GM21737 (cell line): ENCODE results near the gene MOCS2.

Experiments
- ATAC-seq: cut with Tn5 transposase; IDR thresholded peaks from one replicate; pipeline ENCODE4 v1.9.1; 2021; ENCODE audit warnings: mild to moderate bottlenecking, moderate library complexity; ENCODE audit not compliant: unreplicated experiment

MOCS2 gene

DNA sequence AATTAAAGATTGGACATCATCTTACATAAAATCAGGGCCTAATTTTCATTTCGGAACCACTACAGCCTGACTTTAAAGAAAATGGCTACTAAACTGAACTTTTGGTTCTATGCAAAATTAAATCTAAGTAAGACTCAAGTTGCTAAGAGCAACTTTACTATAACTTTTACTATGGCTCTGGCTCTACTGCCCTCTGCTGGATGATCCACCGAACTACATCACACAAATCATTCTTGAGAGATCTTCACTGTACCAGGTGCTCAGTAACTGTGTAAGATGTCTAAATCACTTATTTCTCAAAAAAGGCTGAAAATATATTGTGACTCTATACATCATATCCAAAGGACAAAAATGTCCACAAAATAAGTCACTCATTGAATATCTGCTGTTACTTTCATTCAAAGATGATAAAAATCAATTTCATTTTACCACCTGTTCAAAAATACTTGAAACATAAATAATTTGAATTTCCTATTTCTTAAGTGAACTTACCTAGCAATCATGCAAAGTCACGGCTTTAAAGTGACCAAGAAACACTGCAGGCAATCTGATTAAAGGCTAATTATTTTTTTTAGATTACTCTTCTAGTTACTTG lies 13.5 kb downstream of the MOCS2 start:
- peak; percentile 54 for ATAC-seq

GRCh38 chr5:53095217-53095616 lies 14.3 kb downstream of the MOCS2 start:
- ATAC-seq = no peak

DNA sequence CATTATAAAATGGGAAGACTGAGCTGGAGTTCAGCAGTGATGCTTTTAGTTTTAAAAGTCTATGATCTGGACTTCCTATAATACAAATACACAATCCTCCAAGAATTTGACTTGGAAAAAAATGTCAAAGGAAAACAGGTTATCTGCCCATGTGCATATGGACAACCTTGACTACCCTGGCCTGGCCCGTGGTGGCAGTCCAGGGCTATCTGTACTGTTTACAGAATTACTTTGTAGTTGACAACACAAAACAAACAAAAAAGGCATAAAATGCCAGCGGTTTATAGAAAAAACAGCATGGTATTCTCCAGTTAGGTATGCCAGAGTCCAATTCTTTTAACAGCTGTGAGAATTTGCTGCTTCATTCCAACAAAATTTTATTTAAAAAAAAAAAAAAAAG lies 17.3 kb downstream of the MOCS2 start:
- ATAC-seq = no peak

DNA sequence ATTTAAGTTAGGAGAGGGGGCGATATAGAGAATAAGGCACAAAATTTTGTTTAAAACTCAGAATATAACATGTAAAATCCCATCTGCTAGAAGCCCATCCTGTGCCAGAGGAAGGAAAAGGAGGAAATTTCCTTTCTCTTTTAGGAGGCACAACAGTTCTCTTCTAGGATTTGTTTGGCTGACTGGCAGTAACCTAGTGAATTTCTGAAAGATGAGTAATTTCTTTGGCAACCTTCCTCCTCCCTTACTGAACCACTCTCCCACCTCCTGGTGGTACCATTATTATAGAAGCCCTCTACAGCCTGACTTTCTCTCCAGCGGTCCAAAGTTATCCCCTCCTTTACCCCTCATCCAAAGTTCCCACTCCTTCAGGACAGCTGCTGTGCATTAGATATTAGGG lies 18.3 kb downstream of the MOCS2 start:
- no peak for ATAC-seq

DNA sequence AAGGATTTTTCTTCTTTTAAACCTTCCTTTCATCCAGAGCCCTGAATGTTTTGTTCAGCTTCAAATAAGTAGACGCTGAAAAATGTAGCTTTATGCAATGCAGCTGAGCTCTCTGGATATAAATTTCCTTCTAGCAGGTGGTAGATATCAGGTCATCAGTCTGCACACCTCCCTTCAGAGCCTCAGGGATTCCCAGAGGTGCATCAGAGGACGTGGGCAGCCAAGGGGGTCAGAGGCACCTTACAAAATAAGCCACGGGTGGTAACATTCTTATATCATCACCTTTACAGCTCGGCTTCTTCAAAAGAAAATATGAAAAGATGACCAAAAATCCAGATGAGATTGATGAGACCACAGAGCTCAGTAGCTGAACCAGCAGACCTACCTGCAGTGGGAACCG lies 19.3 kb downstream of the MOCS2 start:
- no peak for ATAC-seq

DNA sequence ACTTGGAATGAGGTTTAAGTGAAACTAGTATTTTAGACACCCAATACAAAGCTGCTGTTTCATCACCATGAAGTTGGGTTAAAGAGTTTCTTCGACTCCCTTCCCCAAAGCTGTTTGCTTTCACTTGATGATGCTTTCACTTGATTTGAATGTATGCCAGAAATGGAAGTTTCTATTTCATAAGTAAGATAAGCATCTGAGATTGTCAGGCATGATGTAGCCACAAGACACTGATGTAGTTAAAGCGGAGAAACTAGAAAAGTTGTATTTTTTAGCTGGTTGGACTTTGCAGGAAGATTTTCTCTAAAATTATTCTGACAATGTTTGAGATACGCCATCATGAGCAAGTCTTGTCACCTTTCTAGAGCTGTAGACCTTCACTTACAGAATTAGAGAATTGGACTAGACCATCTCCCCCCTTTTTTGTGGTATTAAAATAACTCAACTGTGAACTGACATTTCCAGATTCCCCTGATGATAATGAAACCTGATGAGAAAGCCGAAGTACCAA lies 20.0 kb downstream of the MOCS2 start:
- ATAC-seq = peak; percentile 66

DNA sequence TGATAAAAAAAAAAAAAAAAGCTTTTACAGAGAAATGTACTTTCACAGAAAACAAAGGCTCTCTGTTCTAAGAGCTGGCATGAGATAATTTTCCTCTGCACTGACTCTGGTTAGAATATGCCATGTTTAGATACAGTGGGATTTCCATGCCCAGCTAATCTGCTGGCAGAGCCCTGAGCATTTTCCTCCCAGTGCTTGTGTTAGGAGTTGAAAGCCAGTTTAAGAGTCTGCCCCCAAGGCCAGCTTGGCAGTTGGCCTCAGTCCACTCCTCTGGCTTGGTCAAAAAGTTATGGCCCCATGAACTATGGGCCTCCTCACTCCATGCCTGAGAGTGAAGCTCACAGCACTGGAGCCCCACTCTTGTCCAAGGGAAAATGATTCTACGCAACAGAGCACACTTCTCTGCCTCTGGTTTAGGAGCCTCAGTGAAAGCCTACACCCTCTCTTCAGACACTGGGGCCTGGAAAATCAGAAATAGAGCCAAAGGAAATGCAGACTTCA lies 21.9 kb downstream of the MOCS2 start:
- no peak for ATAC-seq

- ATAC-seq = no peak
Measured at GRCh38 chr5:53087171-53087570, 22.4 kb downstream of the MOCS2 start.

DNA sequence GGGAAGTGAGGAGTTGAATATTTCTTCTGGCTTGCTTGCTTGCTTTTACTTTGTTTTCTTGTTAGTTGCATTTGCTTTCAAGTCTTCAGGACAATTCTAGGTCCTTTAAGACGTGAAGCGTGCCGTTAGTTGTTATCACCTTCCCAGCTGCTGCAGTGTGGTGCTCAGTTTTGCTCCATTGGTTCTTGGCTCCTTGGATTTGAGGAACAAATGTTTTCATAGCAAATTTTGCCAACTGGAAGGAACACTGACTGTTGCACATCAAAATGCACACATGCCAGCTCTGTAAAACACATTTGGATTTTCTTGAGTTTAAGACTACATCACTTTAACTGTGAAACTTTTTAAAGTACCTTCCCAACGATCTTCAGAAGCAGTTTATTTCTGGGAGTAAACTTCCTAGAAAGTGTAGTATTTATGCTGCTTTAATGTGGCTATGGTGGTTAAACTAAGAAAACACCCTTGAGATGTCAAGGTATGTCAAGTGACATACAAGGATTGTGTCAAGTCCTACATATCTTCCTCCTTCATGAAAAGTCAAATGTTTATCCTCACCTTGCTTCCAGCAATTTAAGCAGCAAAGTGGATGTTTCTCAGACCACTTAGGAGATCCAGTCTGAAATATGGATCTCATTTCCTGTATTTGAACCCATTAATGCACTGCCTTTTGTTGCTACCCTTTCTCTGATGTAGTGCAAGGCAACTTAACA lies 24.9 kb downstream of the MOCS2 start:
- ATAC-seq = no peak

DNA sequence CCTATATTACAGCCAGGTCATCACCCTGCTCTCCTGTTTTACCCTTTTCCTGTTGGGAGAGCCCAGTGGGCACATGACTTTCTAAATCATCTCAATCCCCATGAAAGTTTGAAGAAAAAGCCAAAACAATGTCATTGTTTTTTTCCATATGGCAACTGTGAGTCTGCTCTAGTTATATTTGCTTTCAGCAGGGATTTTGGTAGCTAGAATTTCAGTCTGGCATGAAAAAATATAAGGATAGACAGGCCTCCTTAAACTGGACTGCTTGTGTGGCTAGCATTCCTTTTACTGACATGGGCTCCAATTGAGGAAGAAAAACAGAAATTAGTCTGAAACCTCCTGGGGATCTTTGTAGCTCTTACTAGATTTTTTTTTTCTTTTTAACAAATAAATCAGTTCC lies 25.6 kb downstream of the MOCS2 start:
- ATAC-seq = no peak

- ATAC-seq = no peak
Measured at GRCh38 chr5:53080271-53080670, 29.3 kb downstream of the MOCS2 start.

DNA sequence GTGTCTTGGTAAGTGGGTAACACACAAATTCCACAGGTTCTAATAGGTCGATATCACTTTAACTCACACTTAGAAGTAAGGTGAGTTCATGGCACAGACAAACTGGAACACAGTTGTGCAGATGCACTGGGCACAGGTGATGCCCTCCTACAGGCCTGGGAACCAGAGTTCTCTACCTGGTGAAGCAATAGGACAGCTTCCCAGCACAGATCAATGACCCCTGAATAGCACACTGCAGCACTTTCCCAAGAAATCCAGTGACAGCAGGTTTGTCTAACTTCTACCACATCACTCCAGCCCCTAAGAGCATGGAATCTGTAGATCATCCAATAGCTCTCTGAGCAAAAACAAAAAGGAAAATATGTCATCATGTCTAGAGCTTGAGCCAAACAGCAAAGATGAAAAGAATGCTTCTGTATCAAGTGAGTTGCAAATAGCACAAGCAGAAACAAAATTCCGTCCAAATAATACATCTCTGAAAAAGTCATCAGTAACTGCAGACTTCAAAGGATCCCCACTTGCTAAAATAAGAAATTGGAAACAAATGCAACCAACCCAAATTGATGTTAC lies 33.5 kb downstream of the MOCS2 start:
- no peak for ATAC-seq

DNA sequence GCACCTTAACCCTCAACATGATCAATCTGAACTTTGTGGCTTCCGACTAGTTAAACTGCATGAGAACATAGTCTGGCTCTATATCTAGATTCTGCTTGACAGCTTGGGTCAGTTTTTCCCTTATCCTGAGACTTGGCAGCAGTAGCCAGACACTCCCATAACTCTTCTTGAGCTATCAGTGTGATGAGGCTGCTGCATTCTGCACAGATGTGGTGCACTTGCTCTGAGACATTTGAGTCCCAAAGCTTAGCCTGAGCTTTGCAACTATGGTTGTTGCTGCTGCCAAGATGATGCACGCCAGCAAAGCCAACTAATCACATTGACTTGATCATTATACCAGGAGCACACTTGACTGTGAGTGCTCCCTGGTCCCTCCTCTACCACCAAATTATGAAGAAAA lies 36.2 kb downstream of the MOCS2 start:
- no peak for ATAC-seq

- ATAC-seq = no peak
Measured at GRCh38 chr5:53071738-53072137, 37.8 kb downstream of the MOCS2 start.

GRCh38 chr5:53071298-53071697 lies 38.3 kb downstream of the MOCS2 start:
- no peak for ATAC-seq

GRCh38 chr5:53069626-53070025 lies 39.9 kb downstream of the MOCS2 start:
- ATAC-seq = no peak

DNA sequence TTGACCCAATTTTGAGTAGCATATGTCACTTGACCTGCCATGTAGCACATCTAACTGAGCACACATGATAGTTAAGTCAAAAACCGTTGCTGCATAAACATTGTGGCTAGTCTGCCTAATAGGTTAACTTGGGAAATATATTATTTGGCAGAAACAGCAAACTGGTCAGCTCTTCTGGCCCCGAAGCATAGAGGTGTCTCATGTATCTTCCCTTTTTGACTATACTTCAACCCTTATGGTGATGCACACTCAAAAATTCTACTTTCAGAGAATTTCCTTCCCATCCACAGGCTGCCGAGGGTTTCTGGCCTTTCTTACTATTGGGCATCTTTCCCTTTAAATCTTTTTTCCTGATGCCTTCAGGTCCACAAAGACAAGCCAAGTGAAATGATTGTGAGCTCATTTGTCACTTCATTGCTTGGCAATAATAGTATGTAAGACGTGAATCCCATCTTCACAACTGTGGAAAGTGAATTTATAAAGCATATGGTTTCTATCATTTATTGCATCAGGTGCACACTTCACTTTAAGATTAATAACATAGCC lies 41.2 kb downstream of the MOCS2 start:
- ATAC-seq = no peak

DNA sequence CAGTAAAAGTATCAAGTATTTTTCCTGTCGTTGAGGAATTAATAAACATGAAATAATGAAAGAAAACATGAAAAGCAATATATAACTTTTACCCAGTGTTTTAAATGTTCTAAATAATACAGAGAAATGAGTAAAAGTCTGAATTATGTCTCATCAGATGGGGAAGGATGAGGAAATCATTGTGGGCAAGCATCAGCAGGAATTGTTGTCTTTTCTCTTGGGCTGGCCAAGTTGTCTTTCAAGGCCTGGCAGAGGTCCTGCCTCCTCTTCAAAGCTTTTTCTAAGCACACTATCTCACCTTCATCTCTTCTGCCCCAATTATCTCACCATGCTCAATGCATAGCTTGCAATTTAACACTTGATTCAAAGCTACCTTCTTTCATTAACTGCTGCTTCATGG lies 41.9 kb downstream of the MOCS2 start:
- ATAC-seq = no peak

DNA sequence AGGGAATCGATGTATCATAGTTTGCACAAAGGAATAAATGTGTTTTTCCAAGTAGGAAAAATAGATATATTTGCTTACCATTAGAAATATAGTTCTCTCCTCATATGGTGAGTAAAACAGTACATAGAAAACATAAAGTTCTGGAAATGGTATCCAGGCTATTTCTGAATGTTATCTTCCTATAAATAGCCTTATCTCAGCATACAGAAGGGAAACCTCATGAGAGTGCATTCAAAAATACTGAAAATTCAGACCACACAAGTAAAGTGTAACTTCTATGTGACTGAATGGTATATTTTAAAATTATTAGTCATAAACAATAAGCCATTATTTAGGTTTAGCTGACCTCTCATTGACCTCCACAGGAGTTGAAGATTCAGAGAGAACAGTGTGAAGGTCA lies 43.5 kb downstream of the MOCS2 start:
- no peak for ATAC-seq

GRCh38 chr5:53063791-53064190 lies 45.8 kb downstream of the MOCS2 start:
- ATAC-seq = no peak

DNA sequence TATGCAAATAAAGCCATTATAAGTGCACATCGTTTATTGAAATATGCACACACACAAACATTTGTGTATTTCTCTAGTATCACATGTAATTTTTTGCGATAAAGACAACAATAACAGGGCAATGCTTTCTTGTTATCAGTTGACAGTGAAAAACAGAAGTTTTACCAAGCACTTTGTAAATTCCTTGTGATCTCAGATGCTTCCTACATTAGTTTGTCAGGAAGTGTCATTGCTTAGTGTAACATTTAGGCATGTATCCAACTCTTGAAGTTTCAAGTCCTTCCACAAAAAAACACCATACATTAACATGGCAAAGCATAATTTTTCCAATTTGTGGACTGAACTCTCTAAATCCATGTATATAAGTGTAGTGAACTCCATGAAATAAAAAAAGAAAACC lies 46.4 kb downstream of the MOCS2 start:
- no peak for ATAC-seq

- ATAC-seq = no peak
Measured at GRCh38 chr5:53059281-53059680, 50.3 kb downstream of the MOCS2 start.
